HG03196 (cell line): Measurements from ENCODE around the gene AGPS.
"Not testable (repeated sequence)": the region's sequence is repeated elsewhere in the genome, so short reads cannot be mapped to it uniquely, and the experiment has no call there.

Experiments used
- ATAC-seq: cut with Tn5 transposase; IDR thresholded peaks from one replicate; pipeline ENCODE4 v1.9.1; 2021; ENCODE audit not compliant: unreplicated experiment

Gene AGPS

DNA sequence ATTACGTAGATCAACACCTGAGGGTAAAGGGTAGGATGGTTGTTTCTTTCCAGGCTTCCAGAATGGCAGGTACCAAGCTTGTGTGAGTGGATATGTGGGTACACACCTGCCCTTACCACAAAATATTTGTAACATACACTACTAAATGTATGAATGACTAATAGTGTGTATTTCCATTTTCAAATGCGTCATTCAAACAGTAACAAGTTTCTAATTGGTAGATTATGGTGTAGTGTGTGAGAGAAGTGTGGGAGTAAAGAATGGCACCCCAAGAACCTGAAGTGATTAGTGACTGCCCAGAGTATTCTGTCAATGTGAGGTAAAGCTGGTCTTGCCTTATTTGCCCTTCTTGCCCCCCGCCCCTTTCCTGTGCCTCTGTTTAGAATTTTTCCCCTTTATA, 21.1 kb downstream of the AGPS start:
- ATAC-seq: no peak

DNA sequence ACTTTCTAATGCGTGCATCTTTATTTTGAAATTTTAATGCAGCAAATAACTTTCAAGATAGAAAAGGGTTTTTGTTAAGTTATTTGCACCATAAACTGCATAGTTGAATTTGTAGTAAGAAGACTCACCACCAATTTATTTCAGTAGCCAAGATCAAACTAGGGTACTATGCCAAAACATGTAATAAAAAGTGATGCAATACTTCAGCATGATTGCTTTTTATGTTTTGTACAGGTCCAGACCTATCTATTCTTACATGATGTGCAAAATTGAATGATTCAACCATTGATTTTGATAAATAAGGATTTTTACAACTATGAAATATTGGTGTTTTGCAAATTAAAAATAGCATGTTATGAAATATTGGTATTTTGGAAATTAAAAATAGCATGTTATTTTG, 26.7 kb downstream of the AGPS start:
- ATAC-seq: no peak

- ATAC-seq: no peak
These were observed 29.7 kb downstream of the AGPS start for GRCh38 chr2:177422271-177422670.

GRCh38 chr2:177424120-177424519, 31.5 kb downstream of the AGPS start:
- ATAC-seq: not testable (repeated sequence)

DNA sequence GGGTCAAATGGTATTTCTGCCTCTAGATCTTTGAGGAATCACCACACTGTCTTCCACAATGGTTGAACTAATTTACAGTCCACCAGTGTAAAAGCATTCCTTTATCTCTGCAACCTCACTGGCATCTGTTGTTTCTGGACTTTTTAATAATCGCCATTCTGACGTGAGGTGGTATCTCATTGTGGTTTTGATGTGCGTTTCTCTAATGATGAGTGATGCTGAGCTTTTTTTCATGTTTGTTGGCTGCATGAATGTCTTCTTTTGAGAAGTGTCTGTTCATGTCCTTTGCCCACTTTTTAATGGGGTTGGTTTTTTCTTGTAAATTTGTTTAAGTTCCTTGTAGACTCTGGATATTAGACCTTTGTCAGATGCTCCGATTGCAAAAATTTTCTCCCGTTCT, 32.0 kb downstream of the AGPS start:
- ATAC-seq: not testable (repeated sequence)

DNA sequence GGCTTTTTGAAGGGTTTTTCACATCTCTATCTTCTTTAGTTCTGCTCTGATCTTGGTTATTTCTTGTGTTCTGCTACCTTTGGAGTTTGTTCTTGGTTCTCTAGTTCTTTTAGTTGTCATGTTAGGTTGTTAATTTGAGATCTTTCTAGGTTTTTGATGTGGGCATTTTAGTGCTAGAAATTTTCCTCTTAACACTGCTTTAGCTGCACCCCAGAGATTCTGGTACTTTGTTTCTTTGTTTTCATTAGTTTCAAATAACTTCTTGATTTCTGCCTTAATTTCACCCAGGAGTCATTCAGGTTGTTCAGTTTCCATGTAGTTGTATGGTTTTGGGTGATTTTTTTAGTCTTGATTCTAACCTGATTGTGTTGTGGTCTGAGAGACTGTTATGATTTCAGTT, 34.7 kb downstream of the AGPS start:
- ATAC-seq: no peak

DNA sequence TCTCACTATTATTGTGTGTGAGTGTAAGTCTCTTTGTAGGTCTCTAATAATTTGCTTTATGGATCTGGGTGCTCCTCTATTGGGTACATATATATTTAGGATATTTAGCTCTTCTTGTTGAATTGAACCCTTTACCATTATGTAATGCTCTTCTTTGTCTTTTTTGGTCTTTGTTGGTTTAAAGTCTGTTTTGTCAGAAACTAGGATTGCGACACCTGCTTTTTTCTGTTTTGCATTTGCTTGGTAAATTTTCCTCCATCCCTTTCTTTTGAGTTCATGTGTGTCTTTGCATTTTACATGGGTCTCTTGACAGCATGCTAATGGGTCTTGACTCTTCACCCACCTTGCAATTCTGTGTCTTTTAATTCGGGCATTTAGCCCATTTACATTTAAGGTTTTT, 35.4 kb downstream of the AGPS start:
- ATAC-seq: not testable (repeated sequence)

DNA sequence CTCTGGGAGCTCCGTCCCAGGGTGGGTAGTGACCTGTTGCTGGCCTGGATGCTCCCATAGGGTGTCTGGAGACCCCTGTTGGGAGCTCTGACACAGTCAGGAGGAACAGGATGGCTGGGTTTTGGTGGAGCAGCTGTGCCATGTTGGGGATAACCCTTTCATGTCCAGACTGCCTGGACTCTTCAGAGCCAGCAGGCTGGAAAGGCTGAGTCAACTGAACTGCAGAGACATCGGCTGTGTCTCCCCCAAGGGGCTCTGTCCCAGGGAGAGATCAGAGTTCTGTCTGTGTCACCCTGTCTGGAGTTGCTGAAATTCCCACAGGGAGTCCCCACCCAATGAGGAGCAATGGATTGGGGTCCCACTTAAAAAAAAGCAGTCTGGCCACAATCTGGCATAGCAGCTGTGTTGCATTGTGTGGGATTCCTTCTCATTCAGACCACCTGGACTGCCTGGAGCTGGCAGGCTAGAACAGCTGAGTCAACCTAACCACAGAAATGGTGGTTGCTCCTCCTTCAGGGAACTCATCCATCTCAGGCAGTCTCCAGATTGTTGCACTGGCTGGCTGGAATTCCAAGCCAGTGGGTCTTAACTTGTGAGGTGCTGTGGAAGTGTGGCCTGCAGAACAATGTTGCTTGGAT, 37.2 kb downstream of the AGPS start:
- ATAC-seq: no peak

DNA sequence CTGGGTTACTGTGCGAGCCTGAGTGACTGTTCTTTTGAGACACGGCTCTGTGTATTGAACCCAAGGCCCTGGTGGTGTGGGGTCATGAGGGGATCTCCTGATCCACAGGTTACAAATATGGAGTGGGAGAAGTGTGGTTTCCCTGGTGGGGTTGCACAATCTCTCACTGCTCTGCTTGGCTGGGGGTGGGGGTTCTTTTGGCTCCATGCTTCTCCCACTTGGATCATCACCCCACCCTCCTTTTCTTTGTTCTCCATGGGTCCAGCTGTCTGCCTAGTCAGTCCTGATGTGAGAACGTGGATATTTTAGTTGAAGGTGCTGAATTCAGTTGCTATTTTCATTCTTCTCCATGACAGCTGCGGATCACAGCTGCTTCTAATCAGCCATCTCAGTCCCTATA, 37.8 kb downstream of the AGPS start:
- ATAC-seq: no peak

DNA sequence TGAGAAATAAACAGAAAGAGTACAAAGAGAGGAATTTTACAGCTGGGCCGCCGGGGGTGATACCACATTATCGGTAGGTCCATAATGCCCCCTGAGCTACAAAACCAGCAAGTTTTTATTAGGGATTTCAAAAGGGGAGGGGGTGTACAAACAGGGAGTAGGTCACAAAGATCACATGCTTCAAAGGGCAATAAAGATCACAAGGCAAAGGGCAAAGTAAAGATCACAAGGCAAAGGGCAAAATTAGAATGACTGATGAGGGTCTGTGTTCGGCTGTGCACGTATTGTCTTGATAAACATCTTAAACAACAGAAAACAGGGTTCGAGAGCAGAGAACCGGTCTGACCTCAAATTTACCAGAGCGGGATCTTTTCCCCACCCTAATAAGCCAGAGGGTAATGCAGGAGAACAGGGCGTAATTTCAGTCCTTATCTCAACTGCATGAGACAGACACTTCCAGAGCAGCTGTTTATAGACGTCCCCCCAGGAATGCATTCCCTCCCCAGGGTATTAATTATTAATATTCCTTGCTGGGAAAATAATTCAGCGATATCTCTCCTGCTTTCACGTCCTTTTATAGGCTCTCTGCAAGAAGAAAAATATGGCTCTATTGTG, 38.6 kb downstream of the AGPS start:
- not testable (repeated sequence) for ATAC-seq

DNA sequence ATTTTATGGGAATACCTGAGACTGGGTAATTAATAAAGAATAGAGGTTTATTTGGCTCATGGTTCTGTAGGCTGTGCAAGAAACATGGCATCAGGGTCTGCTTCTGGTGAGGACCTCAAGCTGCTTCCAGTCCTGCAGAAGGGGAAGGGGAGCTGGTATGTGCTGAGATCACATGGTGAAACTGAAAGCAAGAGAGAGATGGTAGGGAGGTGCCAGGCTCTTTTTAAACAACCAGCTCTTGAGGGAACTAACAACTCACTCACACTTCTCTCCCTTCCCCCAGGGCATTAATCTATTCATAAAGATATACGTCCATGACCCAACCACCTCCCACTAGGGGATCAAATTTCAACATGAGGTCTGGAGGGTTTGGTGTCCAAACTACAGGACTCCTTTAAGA, 40.1 kb downstream of the AGPS start:
- no peak for ATAC-seq

DNA sequence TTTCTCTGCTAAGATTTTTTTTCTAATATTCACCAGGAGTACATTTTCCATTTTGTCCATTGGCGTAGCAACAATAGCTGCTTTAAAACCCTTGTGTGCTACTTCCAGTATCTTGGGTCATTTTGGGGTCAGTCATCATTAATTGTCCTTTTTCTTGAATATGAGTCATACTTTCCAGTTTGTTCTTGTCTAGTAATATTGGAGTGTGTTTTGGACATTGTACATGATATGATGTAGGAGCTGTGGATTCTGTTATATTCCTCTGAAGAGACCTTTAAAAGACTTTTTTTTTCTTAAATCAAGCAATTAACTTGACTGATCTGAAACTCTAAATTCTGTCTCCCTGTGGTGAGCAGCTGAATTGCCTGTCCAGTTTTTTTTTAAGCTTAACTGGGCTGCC, 40.8 kb downstream of the AGPS start:
- no peak for ATAC-seq

GRCh38 chr2:177434475-177434874, 41.9 kb downstream of the AGPS start:
- ATAC-seq: no peak

GRCh38 chr2:177445200-177445599, 52.6 kb downstream of the AGPS start:
- ATAC-seq: no peak

DNA sequence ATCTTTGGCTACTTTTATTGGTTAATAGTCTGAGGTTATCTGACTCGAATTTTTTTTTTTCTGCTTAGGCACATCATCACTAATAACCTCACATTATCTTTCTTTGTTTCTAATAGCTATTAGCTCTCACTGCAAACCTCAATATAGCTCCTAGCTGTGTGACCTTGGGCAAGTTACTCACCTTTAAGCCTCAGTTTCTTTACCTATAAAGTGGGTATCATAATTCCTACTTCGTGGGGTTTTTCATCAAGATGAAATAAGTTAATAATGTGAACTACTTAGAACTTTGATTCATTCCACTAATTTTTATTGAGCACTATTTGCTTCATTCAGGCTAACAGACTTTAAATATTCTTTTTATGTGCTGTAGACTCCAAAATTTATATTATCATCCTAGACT, 55.5 kb downstream of the AGPS start:
- no peak for ATAC-seq

GRCh38 chr2:177449159-177449558, 56.6 kb downstream of the AGPS start:
- no peak for ATAC-seq

DNA sequence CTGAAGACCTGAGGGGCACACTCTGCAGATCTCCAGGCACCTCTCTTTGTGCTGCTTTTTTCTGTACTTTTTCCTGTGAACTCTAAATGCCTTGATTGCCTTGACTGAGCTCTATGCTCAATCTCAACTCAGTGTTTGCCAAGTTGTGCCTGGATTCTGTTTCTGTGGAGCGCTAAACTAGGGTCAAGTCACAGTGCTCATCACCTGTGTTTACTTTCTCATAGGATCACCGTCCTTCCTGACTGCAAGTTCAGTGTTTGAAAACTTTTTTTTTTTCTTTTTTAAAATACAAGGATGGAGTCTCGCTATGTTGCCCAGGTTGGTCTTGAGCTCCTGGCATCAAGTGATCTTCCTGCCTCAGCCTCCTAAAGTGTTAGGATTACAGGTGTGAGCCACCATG, 62.6 kb downstream of the AGPS start:
- no peak for ATAC-seq

DNA sequence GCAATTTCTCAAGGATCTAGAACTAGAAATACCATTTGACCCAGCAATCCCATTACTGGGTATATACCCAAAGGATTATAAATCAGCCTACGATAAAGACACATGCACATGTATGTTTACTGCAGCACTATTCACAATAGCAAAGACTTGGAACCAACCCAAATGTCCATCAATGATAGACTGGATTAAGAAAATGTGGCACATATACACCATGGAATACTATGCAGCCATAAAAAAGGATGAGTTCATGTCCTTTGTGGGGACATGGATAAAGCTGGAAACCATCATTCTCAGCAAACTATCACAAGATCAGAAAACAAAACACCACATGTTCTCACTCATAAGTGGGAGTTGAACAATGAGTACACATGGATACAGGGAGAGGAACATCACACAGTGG, 67.2 kb downstream of the AGPS start:
- not testable (repeated sequence) for ATAC-seq

DNA sequence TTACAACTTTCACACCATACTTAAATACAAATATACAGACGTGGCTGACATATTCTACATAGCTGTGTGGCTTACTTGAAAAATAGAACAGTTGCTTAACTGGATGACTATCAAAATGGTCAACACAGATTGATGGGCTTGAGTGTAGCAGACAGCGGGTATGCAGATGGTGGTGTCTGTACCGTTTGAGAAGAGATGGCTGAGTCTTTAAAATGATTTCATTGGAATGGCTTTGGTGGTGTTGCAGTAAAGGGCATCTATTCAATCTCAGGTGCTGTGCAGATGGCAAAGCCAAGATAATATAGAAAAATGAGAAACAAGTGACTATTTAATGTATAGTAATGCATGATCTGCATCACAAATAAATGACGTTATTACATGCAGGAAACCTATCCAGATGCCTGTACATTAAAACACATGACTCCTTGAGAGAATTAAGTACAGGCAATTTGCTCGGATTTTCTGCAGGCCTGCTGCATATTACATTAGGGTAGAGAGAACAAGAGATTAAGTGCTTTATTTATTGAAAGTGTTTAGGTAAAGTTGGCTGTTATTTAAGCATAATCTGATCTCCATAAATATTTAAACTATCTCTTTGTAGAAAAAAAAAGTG, 68.5 kb downstream of the AGPS start:
- ATAC-seq: no peak

- no peak for ATAC-seq
These were observed 72.0 kb downstream of the AGPS start for GRCh38 chr2:177464549-177464948.

DNA sequence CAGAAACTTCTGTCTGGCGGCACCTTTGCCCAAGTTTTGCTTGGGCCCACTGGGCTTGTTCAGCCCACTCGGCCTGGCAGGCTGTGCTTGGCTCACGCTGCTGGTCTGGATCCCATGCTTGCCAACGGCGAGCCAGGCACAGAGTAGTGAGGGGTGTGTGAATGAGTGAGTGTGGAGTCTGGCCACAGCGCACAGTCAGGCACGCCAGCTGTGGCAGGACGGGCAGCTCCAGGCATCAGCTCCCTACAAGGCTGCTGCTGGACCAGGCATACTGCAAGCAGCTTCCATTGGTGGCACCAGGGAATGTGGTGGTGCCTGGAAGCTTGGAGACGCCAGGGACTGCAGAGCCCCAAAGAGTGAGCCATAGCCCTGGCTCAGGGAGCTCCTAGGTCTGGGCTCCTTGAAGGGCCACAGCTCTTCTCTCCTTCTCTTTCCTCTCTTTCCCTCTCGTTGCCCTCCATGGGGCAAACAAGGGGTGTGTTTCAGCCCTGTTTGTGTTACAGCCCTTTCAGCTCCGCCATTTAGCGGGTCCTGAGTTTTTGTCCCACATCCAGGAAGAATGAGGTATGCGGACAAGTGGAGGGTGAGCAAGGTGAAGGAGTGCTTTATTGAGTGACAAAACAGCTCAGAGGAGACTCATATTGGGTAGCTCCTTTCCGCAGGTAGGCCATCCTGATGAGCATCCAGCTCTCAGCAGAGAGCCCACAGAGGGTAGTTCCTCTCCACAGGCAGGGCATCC, 73.0 kb downstream of the AGPS start:
- no peak for ATAC-seq
